Measurements from ENCODE around the gene SLC35B2.
A peak's percentile ranks its signal among the peaks of the same experiment; 100 is the strongest.

SLC35B2 gene

GRCh38 chr6:44285552-44286284, 28.4 kb upstream of the SLC35B2 start:
- DNase-seq, result no peak

GRCh38 chr6:44284867-44285266, 27.5 kb upstream of the SLC35B2 start:
- DNase-seq, result no peak

DNA sequence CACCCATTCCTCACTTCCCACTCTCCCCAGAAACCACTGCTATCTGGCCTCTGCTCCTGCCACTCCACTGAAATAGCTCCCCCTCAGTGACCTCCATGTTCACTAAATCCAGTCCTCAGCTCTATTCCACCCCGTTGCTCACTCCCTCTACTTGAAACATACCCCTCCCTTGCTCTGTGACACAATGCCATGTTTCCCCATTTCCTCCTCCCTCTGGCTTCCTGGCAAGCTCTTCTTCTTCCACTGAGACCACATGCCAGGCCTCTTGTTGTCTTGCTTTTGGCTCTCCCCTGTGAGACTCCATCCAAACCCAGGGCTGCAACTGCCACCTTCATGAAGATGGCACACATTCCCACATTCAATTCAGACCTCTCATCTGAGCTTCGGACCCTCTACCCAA, 26.8 kb upstream of the SLC35B2 start:
- peak; percentile 37 to 48 (median 38) for DNase-seq

GRCh38 chr6:44278774-44279697, 21.7 kb upstream of the SLC35B2 start:
- peak; percentile 75 to 80 (median 78) for DNase-seq

DNA sequence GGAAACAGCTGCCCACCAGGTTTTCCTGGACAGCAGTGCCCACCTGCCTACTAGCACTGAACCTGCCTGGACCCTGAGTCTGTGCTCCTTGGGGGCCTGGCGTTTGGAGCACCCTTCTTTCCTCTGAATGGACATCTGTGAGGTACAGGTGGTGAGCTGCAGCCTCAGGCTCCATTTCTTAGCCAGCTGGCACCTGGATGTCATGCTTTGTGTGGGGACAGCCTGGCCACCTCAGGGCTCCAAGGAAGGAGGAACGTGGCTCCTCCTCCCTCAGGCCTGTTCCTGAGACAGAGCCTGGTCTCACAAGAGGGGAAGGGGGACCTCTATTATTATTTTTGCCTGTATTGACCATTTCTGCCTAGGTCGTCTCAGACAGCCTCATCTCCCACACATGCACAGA, 21.0 kb upstream of the SLC35B2 start:
- no peak for DNase-seq

DNA sequence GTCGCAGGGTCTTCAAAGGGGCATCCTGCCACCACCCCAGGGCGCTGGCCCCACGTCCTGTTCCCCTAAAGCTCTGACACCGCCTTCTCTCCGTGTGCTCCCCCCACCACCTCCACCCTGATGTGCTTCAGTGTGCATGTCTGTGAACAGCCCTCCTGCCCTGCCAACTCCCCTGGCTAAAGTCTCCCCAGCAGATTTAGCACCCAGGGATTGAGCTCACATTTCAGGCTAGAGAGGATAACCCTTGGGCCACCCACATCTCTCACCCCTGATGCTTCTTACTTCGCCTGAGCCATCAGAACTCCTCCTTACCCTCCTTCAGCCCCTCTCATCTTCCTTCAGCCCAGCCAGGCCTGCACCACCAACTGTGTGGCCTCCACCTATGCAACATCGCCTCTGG, 20.4 kb upstream of the SLC35B2 start:
- DNase-seq, result no peak

DNA sequence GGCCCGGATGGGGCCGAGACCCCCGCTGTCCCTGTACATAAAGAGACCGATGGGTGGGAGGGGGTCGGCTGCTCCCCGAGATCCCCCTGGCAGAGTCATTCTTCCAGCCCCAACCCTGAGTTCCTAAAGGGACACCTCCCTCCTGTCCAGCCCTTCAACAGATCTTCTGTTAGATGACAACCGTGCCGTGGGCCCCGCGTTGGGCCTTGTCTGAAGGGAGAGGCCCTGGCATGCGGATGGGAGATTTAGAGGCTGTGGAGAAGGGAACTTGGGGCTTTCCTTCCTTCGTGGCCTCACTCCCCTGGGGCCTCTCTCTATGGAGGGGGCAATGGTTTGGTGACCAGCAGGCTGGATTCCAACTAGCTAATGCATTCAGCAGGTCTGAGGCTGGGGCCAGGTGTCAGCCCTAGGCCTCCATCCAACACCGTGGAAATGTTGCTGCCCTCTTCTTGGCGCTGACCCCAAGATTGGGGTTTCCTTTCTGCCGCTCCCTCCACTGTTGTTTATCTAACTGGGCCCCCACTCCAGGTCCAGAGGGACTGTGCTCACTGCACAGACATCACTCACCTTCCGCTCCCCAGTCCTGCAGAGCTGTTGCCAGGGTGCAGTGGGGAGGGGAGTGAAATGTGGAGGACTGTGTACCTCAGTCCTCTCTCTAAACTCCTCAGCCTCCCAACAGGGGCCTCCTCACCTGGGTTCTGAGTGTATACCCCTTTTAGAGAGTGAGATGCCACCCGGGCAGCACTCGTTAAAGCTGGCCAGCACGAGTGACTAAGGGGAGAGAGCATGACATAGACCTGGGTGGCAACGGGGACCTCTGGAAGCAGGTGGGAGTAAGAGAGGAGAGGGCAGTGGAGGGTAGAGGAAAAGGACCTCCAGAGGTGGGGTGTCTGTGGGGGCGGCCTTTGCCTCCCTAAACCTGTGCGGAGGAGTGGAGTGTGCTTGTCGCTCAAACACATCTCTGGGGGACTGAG, 19.6 kb upstream of the SLC35B2 start:
- DNase-seq, result no peak

DNA sequence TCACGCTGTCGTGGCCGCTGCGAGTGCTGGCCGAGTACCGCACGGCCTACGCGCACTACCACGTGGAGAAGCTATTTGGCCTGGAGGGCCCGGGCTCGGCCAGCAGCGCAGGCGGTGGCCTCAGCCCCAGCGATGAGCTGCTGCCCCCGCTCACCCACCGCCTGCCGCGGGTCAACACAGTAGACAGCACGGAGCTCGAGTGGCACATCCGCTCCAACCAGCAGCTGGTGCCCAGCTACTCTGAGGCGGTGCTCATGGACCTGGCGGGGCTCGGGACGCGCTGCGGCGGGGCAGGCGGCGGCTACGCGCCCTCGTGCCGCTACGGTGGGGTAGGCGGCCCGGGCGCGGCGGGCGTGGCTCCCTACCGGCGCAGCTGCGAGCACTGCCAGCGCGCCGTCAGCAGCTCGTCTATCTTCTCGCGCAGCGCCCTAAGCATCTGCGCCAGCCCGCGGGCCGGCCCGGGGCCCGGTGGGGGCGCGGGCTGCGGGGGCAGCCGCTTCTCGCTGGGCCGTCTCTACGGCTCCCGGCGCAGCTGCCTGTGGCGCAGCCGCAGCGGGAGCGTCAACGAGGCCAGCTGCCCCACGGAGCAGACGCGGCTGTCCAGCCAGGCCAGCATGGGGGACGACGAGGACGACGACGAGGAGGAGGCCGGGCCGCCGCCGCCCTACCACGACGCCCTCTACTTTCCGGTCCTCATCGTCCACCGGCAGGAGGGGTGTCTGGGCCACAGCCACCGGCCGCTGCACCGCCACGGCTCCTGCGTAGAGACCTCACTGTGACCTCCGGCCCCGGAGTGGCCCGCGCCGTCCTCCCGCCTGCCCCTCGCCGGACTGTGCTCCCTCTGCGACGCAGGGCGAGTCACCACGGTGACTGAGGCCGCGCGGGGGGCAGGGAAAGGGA, 18.7 kb upstream of the SLC35B2 start:
- DNase-seq, result peak in 1 of 3 donors; percentile 53

DNA sequence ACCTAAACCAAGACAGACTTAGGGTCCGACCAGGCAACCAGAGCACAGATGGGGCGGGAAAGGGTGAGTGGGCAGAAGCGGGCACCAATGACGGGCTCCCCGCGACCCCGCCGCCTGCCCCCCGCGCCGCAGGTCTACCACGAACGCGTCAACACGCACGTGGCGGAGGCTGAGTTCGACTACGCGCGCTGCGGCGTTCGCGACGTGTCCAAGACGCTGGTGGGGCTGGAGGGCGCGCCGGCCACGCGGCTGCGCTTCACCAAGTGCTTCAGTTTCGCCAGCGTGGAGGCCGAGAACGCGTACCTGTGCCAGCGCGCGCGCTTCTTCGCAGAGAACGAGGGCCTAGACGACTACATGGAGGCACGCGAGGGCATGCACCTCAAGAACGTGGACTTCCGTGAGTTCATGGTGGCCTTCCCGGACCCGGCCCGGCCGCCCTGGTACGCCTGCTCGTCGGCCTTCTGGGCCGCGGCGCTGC, 18.0 kb upstream of the SLC35B2 start:
- no peak for DNase-seq

GRCh38 chr6:44273617-44274016, 16.3 kb upstream of the SLC35B2 start:
- no peak for DNase-seq

- no peak for DNase-seq
Observed at GRCh38 chr6:44272999-44273566, 15.8 kb upstream of the SLC35B2 start.

DNA sequence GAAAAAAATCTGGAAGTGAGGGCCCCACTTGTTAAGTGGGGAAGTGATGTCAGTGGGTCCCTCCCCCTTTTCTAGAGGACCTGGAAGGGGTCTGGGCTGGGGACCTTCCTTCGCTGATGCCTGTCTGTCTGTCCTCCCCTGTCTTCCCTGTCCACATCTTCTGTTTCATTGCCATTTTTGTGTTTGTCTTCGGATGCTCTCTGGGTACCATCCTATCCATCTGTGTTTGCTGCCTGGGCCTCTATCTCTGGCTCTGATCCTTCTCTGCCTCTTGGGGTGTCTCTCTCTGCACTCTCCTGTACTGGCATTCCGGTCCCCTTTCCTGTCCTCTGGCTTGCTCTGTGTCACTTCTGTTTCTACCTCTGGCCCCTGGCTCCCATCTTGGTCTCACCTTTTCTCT, 15.2 kb upstream of the SLC35B2 start:
- no peak for DNase-seq

- DNase-seq, result no peak
Observed at GRCh38 chr6:44271914-44272313, 14.6 kb upstream of the SLC35B2 start.

DNA sequence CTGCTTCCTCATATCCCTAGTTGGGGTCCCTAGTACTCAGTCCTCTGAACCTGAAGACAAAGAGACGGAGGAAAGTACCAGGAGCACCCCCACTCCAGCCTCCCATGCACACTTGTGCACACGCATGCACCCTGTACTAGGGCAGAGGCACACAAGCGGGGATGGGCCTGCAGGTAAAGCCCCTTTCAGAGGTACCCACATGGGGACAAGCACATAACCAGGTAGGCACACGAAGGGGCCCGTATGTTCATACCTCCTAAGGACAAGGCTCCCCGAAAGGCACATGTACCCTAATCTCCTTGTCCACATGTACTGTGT, 14.0 kb upstream of the SLC35B2 start:
- no peak for DNase-seq

- DNase-seq, result no peak
Observed at GRCh38 chr6:44270526-44271405, 13.4 kb upstream of the SLC35B2 start.

DNA sequence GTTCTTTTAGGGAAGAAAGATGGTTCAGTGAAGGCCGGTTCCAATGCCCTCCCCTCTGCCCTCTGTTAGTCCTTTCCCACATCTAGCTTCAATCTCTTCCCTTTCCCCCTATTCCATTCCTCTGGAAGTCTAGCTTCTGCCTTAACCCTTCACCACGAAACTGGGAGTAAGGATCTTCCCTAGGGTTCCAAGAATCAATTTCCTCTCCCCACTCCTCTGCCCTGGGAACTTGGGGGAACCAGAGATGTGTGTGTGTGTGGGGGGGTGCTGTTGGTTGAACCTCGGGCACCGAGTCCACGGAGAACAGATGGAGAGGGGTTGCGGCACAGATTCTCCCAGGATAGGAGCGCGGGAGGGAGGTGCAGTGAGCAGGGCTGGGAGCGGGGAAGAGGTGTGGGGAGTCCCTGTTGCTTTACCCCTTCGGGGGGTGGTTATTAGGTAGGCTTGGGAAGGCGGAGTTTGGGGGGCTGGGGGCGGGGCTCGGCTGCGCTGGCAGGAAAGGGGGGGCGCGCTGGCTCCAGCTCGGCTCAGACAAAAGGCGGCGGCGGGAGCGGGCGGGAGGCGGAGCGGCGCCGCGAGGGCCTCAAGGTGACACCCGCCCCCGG, 12.7 kb upstream of the SLC35B2 start, which contains the start of gene TMEM151B:
Gene TMEM151B, plus strand, starts transcription at position 530 of the 605 bp plus-strand sequence. CDS start 293 bp downstream, outside the sequence.
- DNase-seq, result no peak

- DNase-seq, result peak; percentile 58 to 81 (median 66)
Observed at GRCh38 chr6:44269178-44269920, 12.0 kb upstream of the SLC35B2 start.

- peak in 2 of 3 donors; percentile 54 to 55 for DNase-seq
Observed at GRCh38 chr6:44268095-44268628, 10.8 kb upstream of the SLC35B2 start.

- DNase-seq, result no peak
Observed at GRCh38 chr6:44267252-44267651, 9.9 kb upstream of the SLC35B2 start.
